IMR-90 (cell line): Measurements from ENCODE around the gene VMO1. TPM values are rescaled to one million over a fixed set of nuclear protein-coding genes. Genes with fewer than 3 reads are reported as not detected.

Source experiments
- ATAC-seq: fragments of 200-7000 bp; cut with Tn5 transposase; 2 replicates; pipeline ENCODE4 v1.9.1; 2020; ENCODE audit warnings: low read depth, mild to moderate bottlenecking, moderate library complexity
- BruUV-seq: library from RNA; stranded (reverse); fragments of 400-500 nt; replicated peaks from 2 replicates; lab custom pipeline; 2021; lab: Mats Ljungman, UMichigan
- CTCF ChIA-PET: fragments of 300-600 bp; formaldehyde crosslinking; extraction: SDS; loops from one replicate; lab custom pipeline; 2021; ENCODE audit warnings: antibody characterized with exemption; lab: Yijun Ruan, JAX
- POLR2A ChIA-PET: fragments of 300-600 bp; sonication (Branson Sonifier 250); formaldehyde crosslinking; loops from one replicate; lab custom pipeline; 2022; ENCODE audit warnings: antibody characterized with exemption; ENCODE audit not compliant: unreplicated experiment; lab: Charles Lee
- DNase-seq: peaks from one replicate; pipeline ENCODE4 v3.0.0; 2013
- H2AFZ ChIP-seq: replicated peaks from 2 replicates; pipeline ENCODE3; 2013; ENCODE audit warnings: low read length, mild to moderate bottlenecking; ENCODE audit not compliant: poor library complexity
- H2AK5ac ChIP-seq: 2 replicates; pipeline ENCODE4 v1.6.1; 2013; ENCODE audit warnings: low read depth, low read length, inconsistent platforms
- H2AK9ac ChIP-seq: replicated peaks from 2 replicates; pipeline ENCODE3; 2013; ENCODE audit warnings: mild to moderate bottlenecking, low read depth, low read length, moderate library complexity; ENCODE audit not compliant: poor library complexity
- H2BK120ac ChIP-seq: 2 replicates; pipeline ENCODE4 v1.6.1; 2013; ENCODE audit warnings: low read depth, low read length, inconsistent platforms
- H2BK15ac ChIP-seq: 3 replicates; pipeline ENCODE4 v1.6.1; 2013; ENCODE audit warnings: low read depth, low read length, inconsistent platforms
- H2BK20ac ChIP-seq: 2 replicates; pipeline ENCODE4 v1.6.1; 2013; ENCODE audit warnings: low read depth, mild to moderate bottlenecking, inconsistent platforms, low read length, moderate library complexity
- H2BK5ac ChIP-seq: 2 replicates; pipeline ENCODE4 v1.6.1; 2013; ENCODE audit warnings: mild to moderate bottlenecking, low read depth, low read length, inconsistent platforms; ENCODE audit not compliant: poor library complexity, severe bottlenecking
- H3K14ac ChIP-seq: replicated peaks from 2 replicates; pipeline ENCODE4 v1.6.1; 2013; ENCODE audit warnings: low read depth, low read length, inconsistent platforms
- H3K18ac ChIP-seq: 2 replicates; pipeline ENCODE4 v1.6.1; 2013; ENCODE audit warnings: low read depth, low read length, control low read depth
- H3K23ac ChIP-seq: 2 replicates; pipeline ENCODE4 v1.6.1; 2013; ENCODE audit warnings: low read depth, low read length, inconsistent platforms
- H3K27ac ChIP-seq: 2 replicates; pipeline ENCODE4 v1.5.1; 2013; ENCODE audit warnings: mild to moderate bottlenecking, control low read depth, low read length; ENCODE audit not compliant: insufficient read depth
- H3K27me3 ChIP-seq: 2 replicates; pipeline ENCODE4 v1.6.1; 2013; ENCODE audit warnings: low read length; ENCODE audit not compliant: control insufficient read depth, insufficient read depth
- H3K36me3 ChIP-seq: 2 replicates; pipeline ENCODE4 v1.6.1; 2013; ENCODE audit warnings: low read length, mixed read lengths; ENCODE audit not compliant: control insufficient read depth, insufficient read depth
- H3K4ac ChIP-seq: 2 replicates; pipeline ENCODE4 v1.6.1; 2013; ENCODE audit warnings: low read depth, low read length, inconsistent platforms
- H3K4me1 ChIP-seq: 2 replicates; pipeline ENCODE4 v1.6.1; 2013; ENCODE audit warnings: low read length, mixed read lengths; ENCODE audit not compliant: control insufficient read depth, insufficient read depth
- H3K4me2 ChIP-seq: 2 replicates; pipeline ENCODE4 v1.6.1; 2013; ENCODE audit warnings: low read depth, mild to moderate bottlenecking, control low read depth, low read length, moderate library complexity
- H3K4me3 ChIP-seq: 2 replicates; pipeline ENCODE4 v1.5.1; 2013; ENCODE audit warnings: low read depth, mild to moderate bottlenecking, control low read depth, low read length, moderate library complexity; ENCODE audit not compliant: insufficient read depth
- H3K56ac ChIP-seq: 2 replicates; pipeline ENCODE4 v1.6.1; 2013; ENCODE audit warnings: low read length, inconsistent platforms; ENCODE audit not compliant: insufficient read depth; ENCODE audit errors: extremely low read depth
- H3K79me1 ChIP-seq, 2 experiments: 2 replicates each; pipeline ENCODE4 v1.6.1; 2013; ENCODE audit warnings: low read length in 2 of 2, inconsistent platforms in 1 of 2, low read depth in 1 of 2
- H3K9ac ChIP-seq: 2 replicates; pipeline ENCODE4 v1.6.1; 2013; ENCODE audit warnings: low read depth, low read length, control low read depth
- H3K9me1 ChIP-seq: 2 replicates; pipeline ENCODE4 v1.6.1; 2013; ENCODE audit warnings: low read length, inconsistent platforms; ENCODE audit not compliant: insufficient read depth
- H3K9me3 ChIP-seq: 2 replicates; pipeline ENCODE4 v1.6.1; 2013; ENCODE audit warnings: low read length; ENCODE audit not compliant: control insufficient read depth, insufficient read depth
- H4K20me1 ChIP-seq: 2 replicates; pipeline ENCODE4 v1.6.1; 2013; ENCODE audit warnings: low read length, inconsistent platforms; ENCODE audit not compliant: insufficient read depth
- H4K5ac ChIP-seq: 2 replicates; pipeline ENCODE4 v1.6.1; 2013; ENCODE audit warnings: mild to moderate bottlenecking, low read depth, low read length, control low read depth
- H4K8ac ChIP-seq, 2 experiments: 2 replicates each; pipeline ENCODE4 v1.6.1; 2013; ENCODE audit warnings: low read depth in 2 of 2, low read length in 2 of 2, control low read depth in 1 of 2, inconsistent platforms in 1 of 2
- H4K91ac ChIP-seq: 2 replicates; pipeline ENCODE4 v1.6.1; 2013; ENCODE audit warnings: low read depth, low read length, inconsistent platforms; ENCODE audit not compliant: insufficient read depth
- CEBPB ChIP-seq: IDR thresholded peaks from 2 replicates; pipeline ENCODE4 v1.6.1; 2012; ENCODE audit warnings: low read depth, low read length, improper control_type of control experiment
- MAZ ChIP-seq: IDR thresholded peaks from 2 replicates; pipeline ENCODE4 v1.6.1; 2012; ENCODE audit warnings: low read depth, mild to moderate bottlenecking, low read length, improper control_type of control experiment, moderate library complexity, borderline replicate concordance
- NFE2L2 ChIP-seq: fragments of 150-350 bp; IDR thresholded peaks from 2 replicates; pipeline ENCODE4 v1.6.1; 2016; ENCODE audit warnings: low read depth, mild to moderate bottlenecking, low read length
- RAD21 ChIP-seq: IDR thresholded peaks from 2 replicates; pipeline ENCODE4 v1.6.1; 2012; ENCODE audit warnings: low read length, improper control_type of control experiment
- RFX5 ChIP-seq: IDR thresholded peaks from 2 replicates; pipeline ENCODE4 v1.8.0; 2012; ENCODE audit warnings: low read depth, mild to moderate bottlenecking, low read length, moderate library complexity
- WGBS, 2 experiments: methylation state at CpG; one replicate each; pipeline versions ENCODE4 v1.1.5 to v1.1.7; 2013; ENCODE audit warnings: missing lambda C conversion rate in 2 of 2; ENCODE audit not compliant: insufficient read length in 1 of 2; ENCODE audit errors: extremely low coverage in 2 of 2; 5-methylcytosine and 5-hydroxymethylcytosine counted together
- dilution Hi-C: fragments of 300-500 bp; cut with HindIII; formaldehyde crosslinking; loops from one replicate; pipeline ENCODE4 v1.14.3; 2018; ENCODE audit warnings: low sequenced_read_pairs; ENCODE audit not compliant: unreplicated experiment
- in situ Hi-C: fragments of 300-500 bp; cut with MboI; formaldehyde crosslinking; loops from 3 replicates; pipeline ENCODE4 v1.14.3; 2019; ENCODE audit warnings: low sequenced_read_pairs, inconsistent platforms, mixed read lengths
- intact Hi-C: fragments of 100-400 bp; cut with micrococcal nuclease; formaldehyde crosslinking; loops from 2 replicates; pipeline ENCODE4 v1.10.0; 2022
- polyA plus RNA-seq, 3 experiments: library from polyadenylated mRNA; depleted of rRNA; stranded (reverse); fragments of >200 nt; gene quantifications; 2 replicates each; pipeline ENCODE4 v1.2.3, GENCODE V29; 2012; ENCODE audit warnings: low replicate concordance in 1 of 3
- total RNA-seq: library from RNA; depleted of rRNA; stranded (reverse); fragments of >200 nt; gene quantifications from 2 replicates; pipeline ENCODE4 v1.2.3, GENCODE V29; 2012
- TF ChIP-seq, protein P1 (sequence below): fragments of 150-350 bp; IDR thresholded peaks from 2 replicates; pipeline ENCODE4 v1.6.1; 2017; ENCODE audit warnings: mild to moderate bottlenecking, antibody characterized with exemption, low read length, low read depth
- TF ChIP-seq, protein P2 (sequence below): fragments of 150-350 bp; IDR thresholded peaks from 2 replicates; pipeline ENCODE4 v1.6.1; 2016; ENCODE audit warnings: low read depth, mild to moderate bottlenecking, low read length, moderate library complexity, borderline replicate concordance

Gene VMO1
- total and polyA plus RNA-seq, 2 of the 4 experiments (the other 2 are of a cell fraction), result 0.14 TPM; not detected in 1

DNA sequence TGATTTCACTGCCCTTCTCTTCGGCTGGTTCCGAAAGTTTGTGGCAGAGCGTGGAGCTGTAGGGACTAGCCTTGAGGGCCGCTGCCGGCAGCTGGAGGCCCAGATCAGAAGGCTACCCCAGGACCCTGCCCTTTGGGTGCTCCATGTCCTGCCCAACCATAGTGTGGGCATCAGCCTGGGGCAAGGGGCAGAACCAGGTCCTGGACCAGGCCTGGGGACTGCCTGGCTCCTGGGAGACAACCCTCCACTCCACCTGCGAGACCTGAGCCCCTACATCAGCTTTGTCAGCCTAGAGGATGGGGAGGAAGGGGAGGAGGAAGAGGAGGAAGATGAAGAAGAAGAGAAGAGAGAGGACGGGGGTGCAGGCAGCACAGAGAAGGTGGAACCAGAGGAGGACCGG, 45.6 kb downstream of the VMO1 start:
- H3K9me3 ChIP-seq, result no peaks in the 10 kb centered on the region
- H4K91ac ChIP-seq, result no peak overlapping the region
- H3K9ac ChIP-seq, result no peak overlapping the region
- H3K36me3 ChIP-seq, result no peaks in the 10 kb centered on the region
- H4K5ac ChIP-seq, result no peak overlapping the region
- dilution Hi-C loops (no loop called here), intact Hi-C loops (no loop called here), in situ Hi-C loops (no loop called here)
- ATAC-seq, result no peak
- H2AFZ ChIP-seq, result peak overlapping the region; percentile 41
- no TSS peak for BruUV-seq
- no peaks in the 10 kb centered on the region for H4K20me1 ChIP-seq
- no peak overlapping the region for H3K18ac ChIP-seq
- H2BK5ac ChIP-seq, result no peak overlapping the region
- CTCF ChIA-PET, result no interaction called here
- no peak overlapping the region for H3K56ac ChIP-seq
- H3K4me1 ChIP-seq, result peaks cover 8% of the 10 kb centered on the region; the same call in 1 of the 2 replicates
- peak overlapping the region; percentile 72 for H2AK9ac ChIP-seq
- no peak overlapping the region for H3K4me3 ChIP-seq
- H4K8ac ChIP-seq, result no peak overlapping the region
- H3K9me1 ChIP-seq, result no peaks in the 10 kb centered on the region
- no peak overlapping the region for H3K14ac ChIP-seq
- no peak overlapping the region for H3K4me2 ChIP-seq
- H2BK15ac ChIP-seq, result no peak overlapping the region
- H2AK5ac ChIP-seq, result no peak overlapping the region
- no peak overlapping the region for H2BK20ac ChIP-seq
- H2BK120ac ChIP-seq, result no peak overlapping the region
- POLR2A ChIA-PET, result no interaction called here
- H3K27me3 ChIP-seq, result peaks cover 69% of the 10 kb centered on the region
- H3K4ac ChIP-seq, result no peak overlapping the region
- WGBS, 2 experiments, result 100% methylated on average over 3 of the region's 8 CpGs; no CpG with 5 or more reads in 1 of the 2 experiments
- TF ChIP-seq RAD21 (no peak), NFE2L2 (no peak), CEBPB (no peak), MAZ (no peak), RFX5 (no peak)
- TF ChIP-seq, protein P1, sequence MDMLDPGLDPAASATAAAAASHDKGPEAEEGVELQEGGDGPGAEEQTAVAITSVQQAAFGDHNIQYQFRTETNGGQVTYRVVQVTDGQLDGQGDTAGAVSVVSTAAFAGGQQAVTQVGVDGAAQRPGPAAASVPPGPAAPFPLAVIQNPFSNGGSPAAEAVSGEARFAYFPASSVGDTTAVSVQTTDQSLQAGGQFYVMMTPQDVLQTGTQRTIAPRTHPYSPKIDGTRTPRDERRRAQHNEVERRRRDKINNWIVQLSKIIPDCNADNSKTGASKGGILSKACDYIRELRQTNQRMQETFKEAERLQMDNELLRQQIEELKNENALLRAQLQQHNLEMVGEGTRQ, result no peak
- TF ChIP-seq, protein P2, sequence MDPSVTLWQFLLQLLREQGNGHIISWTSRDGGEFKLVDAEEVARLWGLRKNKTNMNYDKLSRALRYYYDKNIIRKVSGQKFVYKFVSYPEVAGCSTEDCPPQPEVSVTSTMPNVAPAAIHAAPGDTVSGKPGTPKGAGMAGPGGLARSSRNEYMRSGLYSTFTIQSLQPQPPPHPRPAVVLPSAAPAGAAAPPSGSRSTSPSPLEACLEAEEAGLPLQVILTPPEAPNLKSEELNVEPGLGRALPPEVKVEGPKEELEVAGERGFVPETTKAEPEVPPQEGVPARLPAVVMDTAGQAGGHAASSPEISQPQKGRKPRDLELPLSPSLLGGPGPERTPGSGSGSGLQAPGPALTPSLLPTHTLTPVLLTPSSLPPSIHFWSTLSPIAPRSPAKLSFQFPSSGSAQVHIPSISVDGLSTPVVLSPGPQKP, result no peak
- DNase-seq, result no peak
- no peak overlapping the region for H3K27ac ChIP-seq
- H3K23ac ChIP-seq, result no peak overlapping the region
- no peaks in the 10 kb centered on the region for H3K79me1 ChIP-seq
